GM12878 (cell line): ENCODE measurements around the gene DNAH3. TPM values are rescaled to one million over a fixed set of nuclear protein-coding genes. Genes with fewer than 3 reads are reported as not detected.

Source experiments
- ATAC-seq: fragments of 200-7000 bp; cut with Tn5 transposase; 3 replicates; pipeline ENCODE4 v1.9.1; 2020; ENCODE audit warnings: mild to moderate bottlenecking, moderate library complexity
- BruUV-seq: library from RNA; stranded (reverse); fragments of 400-500 nt; replicated peaks from 2 replicates; lab custom pipeline; 2021; lab: Mats Ljungman, UMichigan
- CTCF ChIA-PET: fragments of 300-600 bp; sonication (Branson Sonifier 250); formaldehyde crosslinking; extraction: SDS; loops from one replicate; lab custom pipeline; 2021; ENCODE audit warnings: inconsistent platforms; lab: Yijun Ruan, JAX
- POLR2A ChIA-PET: fragments of 350-600 bp; formaldehyde crosslinking; extraction: SDS; loops from one replicate; lab custom pipeline; 2021; ENCODE audit warnings: inconsistent platforms; lab: Charles Lee
- RAD21 ChIA-PET: fragments of 300-600 bp; sonication (Branson Sonifier 250); formaldehyde crosslinking; loops from one replicate; lab custom pipeline; 2023; ENCODE audit warnings: antibody characterized with exemption; ENCODE audit not compliant: unreplicated experiment; lab: Charles Lee
- SMC1A ChIA-PET: fragments of 300-600 bp; sonication (Branson Sonifier 250); formaldehyde crosslinking; loops from one replicate; lab custom pipeline; 2023; ENCODE audit not compliant: unreplicated experiment, uncharacterized antibody; lab: Charles Lee
- DNase-seq: peaks from one replicate; pipeline ENCODE4 v3.0.0-alpha.2; 2011; ENCODE audit warnings: low read depth, low spot score
- FAIRE-seq: peaks from 3 replicates; lab custom pipeline; 2011; peaks lifted over from hg19 to GRCh38; lab: Jason Lieb, UNC
- H2AFZ ChIP-seq: 2 replicates; pipeline ENCODE4 v1.6.0; 2011; ENCODE audit warnings: low read depth, low read length, control low read depth; ENCODE audit not compliant: control insufficient read depth
- H3K27ac ChIP-seq: 2 replicates; pipeline ENCODE4 v1.5.1; 2011; ENCODE audit warnings: control low read depth; ENCODE audit not compliant: control insufficient read depth, insufficient read depth
- H3K27me3 ChIP-seq, 2 experiments: replicated peaks in 1 of 2; 2 replicates each; pipeline versions ENCODE4 v1.6.0 to v1.6.1; 2011; ENCODE audit warnings: low read length in 1 of 2; ENCODE audit not compliant: control insufficient read depth in 2 of 2, insufficient read depth in 2 of 2
- H3K36me3 ChIP-seq, 2 experiments: 2 replicates each; pipeline ENCODE4 v1.5.1; 2011; ENCODE audit warnings: low read length in 1 of 2; ENCODE audit not compliant: control insufficient read depth in 2 of 2, insufficient read depth in 2 of 2
- H3K4me1 ChIP-seq: 2 replicates; pipeline ENCODE4 v1.6.1; 2011; ENCODE audit warnings: mild to moderate bottlenecking, low read length, moderate library complexity, mixed read lengths; ENCODE audit not compliant: control insufficient read depth, insufficient read depth
- H3K4me2 ChIP-seq: 2 replicates; pipeline ENCODE4 v1.6.0; 2011; ENCODE audit warnings: control low read depth; ENCODE audit not compliant: control insufficient read depth, insufficient read depth
- H3K4me3 ChIP-seq: fragments of 200-600 bp; sonication (generic); 2 replicates; pipeline ENCODE4 v1.5.1; 2016
- H3K79me2 ChIP-seq: 2 replicates; pipeline ENCODE4 v1.6.0; 2011; ENCODE audit warnings: low read length; ENCODE audit not compliant: control insufficient read depth, insufficient read depth
- H3K9ac ChIP-seq: 2 replicates; pipeline ENCODE4 v1.8.0; 2011; ENCODE audit warnings: low read length, control low read depth, mixed read lengths; ENCODE audit not compliant: control insufficient read depth, insufficient read depth
- H3K9me3 ChIP-seq: replicated peaks from 3 replicates; pipeline ENCODE4 v1.5.1; 2011; ENCODE audit warnings: mild to moderate bottlenecking, low read length; ENCODE audit not compliant: control insufficient read depth, insufficient read depth
- H4K20me1 ChIP-seq: 2 replicates; pipeline ENCODE4 v1.6.0; 2011; ENCODE audit not compliant: control insufficient read depth, insufficient read depth
- CBFB ChIP-seq: IDR thresholded peaks from 2 replicates; pipeline ENCODE4 v1.6.1; 2016; ENCODE audit warnings: antibody characterized with exemption, low read depth
- FOXM1 ChIP-seq: IDR thresholded peaks from 2 replicates; pipeline ENCODE4 v1.6.1; 2012; ENCODE audit warnings: low read depth, mild to moderate bottlenecking, inconsistent platforms, low read length, moderate library complexity
- NR2F1 ChIP-seq: fragments of 450-650 bp; conservative IDR thresholded peaks from 2 replicates; pipeline ENCODE4 v1.6.1; 2017; ENCODE audit warnings: mild to moderate bottlenecking
- RAD21 ChIP-seq: IDR thresholded peaks from 2 replicates; pipeline ENCODE4 v1.6.1; 2011; ENCODE audit warnings: mild to moderate bottlenecking, low read depth, low read length, moderate library complexity; ENCODE audit not compliant: insufficient read depth
- SIX5 ChIP-seq: IDR thresholded peaks from 2 replicates; pipeline ENCODE4 v1.6.1; 2011; ENCODE audit warnings: mild to moderate bottlenecking, low read depth, low read length, moderate library complexity; ENCODE audit not compliant: severe bottlenecking
- SMC3 ChIP-seq: IDR thresholded peaks from 2 replicates; pipeline ENCODE4 v1.6.1; 2011; ENCODE audit warnings: low read length, improper control_type of control experiment, borderline replicate concordance
- ZNF384 ChIP-seq: IDR thresholded peaks from 2 replicates; pipeline ENCODE4 v1.6.1; 2012; ENCODE audit warnings: low read depth, mild to moderate bottlenecking, low read length, improper control_type of control experiment, borderline replicate concordance
- WGBS: methylation state at CpG from one replicate; pipeline ENCODE4 v1.1.6; 2016; ENCODE audit warnings: low lambda C conversion rate; ENCODE audit not compliant: insufficient replicate concordance, insufficient coverage; ENCODE audit errors: missing lambda C conversion rate; 5-methylcytosine and 5-hydroxymethylcytosine counted together
- in situ Hi-C: fragments of 300-500 bp; cut with MboI; formaldehyde crosslinking; loops from 9 replicates; pipeline ENCODE4 v1.14.3; 2018; ENCODE audit warnings: mixed read lengths
- intact Hi-C: fragments of 100-400 bp; cut with micrococcal nuclease; formaldehyde crosslinking; loops from one replicate; pipeline ENCODE4 v1.14.2; 2022; ENCODE audit not compliant: unreplicated experiment
- polyA plus RNA-seq, 11 experiments: library from polyadenylated mRNA; depleted of rRNA in 4 of 11; unstranded in 6 of 11; stranded (reverse) in 5 of 11; fragments of >200 nt; fragmentation: Nextera tagmentation in 4 of 11; fragmentation: Illumina TruSeq in 1 of 11; extraction: Ambion mirVana in 4 of 11; extraction: Trizol in 1 of 11; gene quantifications; 1 replicate in 1 of 11; 2 replicates in 10 of 11; pipeline versions ENCODE4 v1.2.1 to v1.2.3, GENCODE V29; 2011 to 2016; ENCODE audit warnings: inconsistent platforms in 2 of 11, missing spikeins in 2 of 11, low read depth in 1 of 11
- total RNA-seq, 4 experiments: library from RNA; depleted of rRNA in 3 of 4; stranded (reverse); fragments of >200 nt in 3 of 4; fragmentation: Illumina TruSeq in 1 of 4; extraction: Trizol in 1 of 4; gene quantifications; 2 replicates each; pipeline versions ENCODE4 v1.2.1 to v1.2.3, GENCODE V29; 2013 to 2021
- TF ChIP-seq, protein P1 (sequence below), 3 experiments: IDR thresholded peaks in 2 of 3; conservative IDR thresholded peaks in 1 of 3; 2 replicates each; pipeline ENCODE4 v1.5.1; 2011; ENCODE audit warnings: low read depth in 3 of 3, low read length in 3 of 3, mild to moderate bottlenecking in 3 of 3, control low read depth in 2 of 3, moderate library complexity in 2 of 3, inconsistent platforms in 1 of 3, mixed read lengths in 1 of 3; ENCODE audit not compliant: control insufficient read depth in 2 of 3, insufficient read depth in 1 of 3; ENCODE audit errors: extremely low read depth in 1 of 3
- TF ChIP-seq, protein P2 (sequence below): fragments of 150-350 bp; IDR thresholded peaks from 2 replicates; pipeline ENCODE4 v1.6.1; 2016; ENCODE audit warnings: low read depth, low read length

Gene DNAH3
- total and polyA plus RNA-seq, 10 of the 15 experiments (the other 5 are each of a cell fraction or from before 2014, with no cell fraction given): under 0.01 to 0.04 (median 0.04) TPM; not detected in 5

DNA sequence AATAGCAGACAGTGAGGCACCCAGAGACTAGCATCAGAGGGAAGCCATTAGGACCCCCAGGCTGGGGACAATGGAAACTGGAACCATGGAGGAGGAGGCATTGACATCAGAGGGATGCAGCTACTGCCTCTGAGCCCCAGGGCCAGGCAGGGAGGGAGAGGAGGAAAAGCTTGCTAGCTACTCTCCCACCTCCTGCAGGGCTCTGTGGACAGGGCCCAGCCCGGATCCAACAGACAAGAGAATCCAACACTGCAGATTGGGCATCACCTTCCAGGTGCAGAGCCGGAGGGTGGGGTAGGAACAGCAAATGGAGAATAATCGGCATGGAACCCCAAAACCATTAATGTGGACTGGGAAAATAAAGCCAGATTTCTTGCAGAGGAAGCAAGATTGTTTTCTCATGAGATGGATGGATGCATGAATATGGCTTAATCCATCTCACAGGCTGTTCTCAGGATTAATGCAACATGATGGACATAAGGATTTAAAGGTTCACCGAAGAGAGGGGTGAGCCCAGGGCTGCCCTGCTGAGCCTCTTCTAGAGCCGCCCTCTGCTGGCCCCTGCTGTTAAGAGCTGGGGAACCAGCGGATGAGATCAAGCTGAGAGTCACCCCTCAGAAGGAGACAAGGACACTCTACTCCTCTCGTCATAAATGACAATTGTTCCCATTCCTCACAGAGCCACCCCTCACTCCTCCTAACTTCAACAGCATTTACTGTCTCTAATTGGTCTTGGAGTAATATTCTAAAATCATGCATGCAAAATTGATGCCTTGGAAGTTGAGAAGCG is 48.8 kb downstream of the DNAH3 start:
- Histone ChIP-seq H2AFZ (no peak overlapping the region), H3K4me2 (no peak overlapping the region), H4K20me1 (no peaks in the 10 kb centered on the region), H3K9me3 (no peaks in the 10 kb centered on the region), H3K9ac (no peak overlapping the region), H3K36me3 (no peaks in the 10 kb centered on the region), H3K4me3 (no peak overlapping the region), H3K27ac (no peak overlapping the region), H3K79me2 (no peaks in the 10 kb centered on the region), H3K27me3 (no peaks in the 10 kb centered on the region; a peak in 1 of 4 replicates), H3K4me1 (no peaks in the 10 kb centered on the region)
- peak; percentile 76 for ATAC-seq
- no TSS peak for BruUV-seq
- ChIA-PET RAD21 (interaction anchor here (1.1 kb wide), 1 partner anchor 253 kb away, joined by 4 read pairs; no protein-coding TSS in a partner anchor), CTCF (interaction anchor here (0.6 to 2.2 kb wide), 4 partner anchors 55 to 252 kb away, joined by 3 to 7 read pairs (median 3); no protein-coding TSS in a partner anchor), POLR2A (no interaction called here), SMC1A (interaction anchor here (0.8 to 3.0 kb wide), 2 partner anchors 252 to 286 kb away, joined by 3 to 12 read pairs; no protein-coding TSS in a partner anchor)
- DNase-seq: no peak
- TF ChIP-seq SIX5 (no peak), RAD21 (peak; percentile 30; the same call in 1 of the 2 replicates), FOXM1 (no peak), NR2F1 (no peak), SMC3 (peak; percentile 18; the same call in 1 of the 2 replicates), CBFB (no peak), ZNF384 (no peak)
- TF ChIP-seq, protein P1, sequence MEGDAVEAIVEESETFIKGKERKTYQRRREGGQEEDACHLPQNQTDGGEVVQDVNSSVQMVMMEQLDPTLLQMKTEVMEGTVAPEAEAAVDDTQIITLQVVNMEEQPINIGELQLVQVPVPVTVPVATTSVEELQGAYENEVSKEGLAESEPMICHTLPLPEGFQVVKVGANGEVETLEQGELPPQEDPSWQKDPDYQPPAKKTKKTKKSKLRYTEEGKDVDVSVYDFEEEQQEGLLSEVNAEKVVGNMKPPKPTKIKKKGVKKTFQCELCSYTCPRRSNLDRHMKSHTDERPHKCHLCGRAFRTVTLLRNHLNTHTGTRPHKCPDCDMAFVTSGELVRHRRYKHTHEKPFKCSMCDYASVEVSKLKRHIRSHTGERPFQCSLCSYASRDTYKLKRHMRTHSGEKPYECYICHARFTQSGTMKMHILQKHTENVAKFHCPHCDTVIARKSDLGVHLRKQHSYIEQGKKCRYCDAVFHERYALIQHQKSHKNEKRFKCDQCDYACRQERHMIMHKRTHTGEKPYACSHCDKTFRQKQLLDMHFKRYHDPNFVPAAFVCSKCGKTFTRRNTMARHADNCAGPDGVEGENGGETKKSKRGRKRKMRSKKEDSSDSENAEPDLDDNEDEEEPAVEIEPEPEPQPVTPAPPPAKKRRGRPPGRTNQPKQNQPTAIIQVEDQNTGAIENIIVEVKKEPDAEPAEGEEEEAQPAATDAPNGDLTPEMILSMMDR (IDR thresholded peaks at IDR 0.05 in 2 of 3, conservative IDR thresholded peaks at IDR 0.05 in 1 of 3; ENCODE audit: control insufficient read depth in 2 of 3, extremely low read depth in 1 of 3, insufficient read depth in 1 of 3, low read depth in 3 of 3, low read length in 3 of 3): peak; percentile 40 to 56 (median 44)
- TF ChIP-seq, protein P2, sequence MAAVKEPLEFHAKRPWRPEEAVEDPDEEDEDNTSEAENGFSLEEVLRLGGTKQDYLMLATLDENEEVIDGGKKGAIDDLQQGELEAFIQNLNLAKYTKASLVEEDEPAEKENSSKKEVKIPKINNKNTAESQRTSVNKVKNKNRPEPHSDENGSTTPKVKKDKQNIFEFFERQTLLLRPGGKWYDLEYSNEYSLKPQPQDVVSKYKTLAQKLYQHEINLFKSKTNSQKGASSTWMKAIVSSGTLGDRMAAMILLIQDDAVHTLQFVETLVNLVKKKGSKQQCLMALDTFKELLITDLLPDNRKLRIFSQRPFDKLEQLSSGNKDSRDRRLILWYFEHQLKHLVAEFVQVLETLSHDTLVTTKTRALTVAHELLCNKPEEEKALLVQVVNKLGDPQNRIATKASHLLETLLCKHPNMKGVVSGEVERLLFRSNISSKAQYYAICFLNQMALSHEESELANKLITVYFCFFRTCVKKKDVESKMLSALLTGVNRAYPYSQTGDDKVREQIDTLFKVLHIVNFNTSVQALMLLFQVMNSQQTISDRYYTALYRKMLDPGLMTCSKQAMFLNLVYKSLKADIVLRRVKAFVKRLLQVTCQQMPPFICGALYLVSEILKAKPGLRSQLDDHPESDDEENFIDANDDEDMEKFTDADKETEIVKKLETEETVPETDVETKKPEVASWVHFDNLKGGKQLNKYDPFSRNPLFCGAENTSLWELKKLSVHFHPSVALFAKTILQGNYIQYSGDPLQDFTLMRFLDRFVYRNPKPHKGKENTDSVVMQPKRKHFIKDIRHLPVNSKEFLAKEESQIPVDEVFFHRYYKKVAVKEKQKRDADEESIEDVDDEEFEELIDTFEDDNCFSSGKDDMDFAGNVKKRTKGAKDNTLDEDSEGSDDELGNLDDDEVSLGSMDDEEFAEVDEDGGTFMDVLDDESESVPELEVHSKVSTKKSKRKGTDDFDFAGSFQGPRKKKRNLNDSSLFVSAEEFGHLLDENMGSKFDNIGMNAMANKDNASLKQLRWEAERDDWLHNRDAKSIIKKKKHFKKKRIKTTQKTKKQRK: no peak
- 35% methylated on average over 8 of the region's 8 CpGs for WGBS
- intact Hi-C loops (no loop called here), in situ Hi-C loops (no loop called here)
- no peak for FAIRE-seq
